SIG-M5 (cell line): Measurements from ENCODE around the gene CSAG3.
"Not testable (repeated sequence)": the region's sequence is repeated elsewhere in the genome, so short reads cannot be mapped to it uniquely, and the experiment has no call there.

Experiments
- DNase-seq: peaks from one replicate; lab custom pipeline; 2025; lab: John Stamatoyannopoulos, UW

The CSAG3 gene

GRCh38 chrX:152758918-152759317 is at the start of gene CSAG3:
Gene CSAG3, plus strand, starts transcription at chrX:152759218.
- DNase-seq = not testable (repeated sequence)

- DNase-seq = not testable (repeated sequence)
Measured at GRCh38 chrX:152713195-152713594, 45.8 kb upstream of the CSAG3 start.

GRCh38 chrX:152713815-152714787 is 44.9 kb upstream of the CSAG3 start, which contains the start of gene MAGEA2B:
Gene MAGEA2B, plus strand, starts transcription at chrX:152714628. Its CDS starts 2,479 bp downstream, at chrX:152717107.
- DNase-seq = not testable (repeated sequence)

GRCh38 chrX:152725409-152725808 is 33.6 kb upstream of the CSAG3 start:
- no peak for DNase-seq

- DNase-seq = no peak
Measured at GRCh38 chrX:152733261-152733975, 25.6 kb upstream of the CSAG3 start, which contains the start of the genes CSAG1 and MAGEA12. Gene CSAG1, minus strand, starts transcription at chrX:152733721. Its CDS starts 1,261 bp downstream, at chrX:152732460. Gene MAGEA12, plus strand, starts transcription at chrX:152733757. Its CDS starts 2,405 bp downstream, at chrX:152736162.

GRCh38 chrX:152734143-152734858 is 24.7 kb upstream of the CSAG3 start:
- not testable (repeated sequence) for DNase-seq

DNA sequence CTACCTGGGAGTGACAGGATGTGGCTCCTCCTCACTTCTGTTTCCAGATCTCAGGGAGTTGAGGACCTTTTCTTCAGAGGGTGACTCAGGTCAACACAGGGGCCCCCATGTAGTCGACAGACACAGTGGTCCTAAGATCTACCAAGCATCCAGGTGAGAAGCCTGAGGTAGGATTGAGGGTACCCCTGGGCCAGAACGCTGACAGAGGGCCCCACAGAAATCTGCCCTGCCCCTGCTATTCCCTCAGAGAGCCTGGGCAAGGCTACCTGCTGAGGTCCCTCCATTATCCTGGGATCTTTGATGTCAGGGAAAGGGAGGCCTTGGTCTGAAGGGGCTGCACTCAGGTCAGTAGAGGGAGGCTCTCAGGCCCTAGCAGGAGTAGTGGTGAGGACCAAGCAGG is 23.9 kb upstream of the CSAG3 start:
- DNase-seq = no peak

DNA sequence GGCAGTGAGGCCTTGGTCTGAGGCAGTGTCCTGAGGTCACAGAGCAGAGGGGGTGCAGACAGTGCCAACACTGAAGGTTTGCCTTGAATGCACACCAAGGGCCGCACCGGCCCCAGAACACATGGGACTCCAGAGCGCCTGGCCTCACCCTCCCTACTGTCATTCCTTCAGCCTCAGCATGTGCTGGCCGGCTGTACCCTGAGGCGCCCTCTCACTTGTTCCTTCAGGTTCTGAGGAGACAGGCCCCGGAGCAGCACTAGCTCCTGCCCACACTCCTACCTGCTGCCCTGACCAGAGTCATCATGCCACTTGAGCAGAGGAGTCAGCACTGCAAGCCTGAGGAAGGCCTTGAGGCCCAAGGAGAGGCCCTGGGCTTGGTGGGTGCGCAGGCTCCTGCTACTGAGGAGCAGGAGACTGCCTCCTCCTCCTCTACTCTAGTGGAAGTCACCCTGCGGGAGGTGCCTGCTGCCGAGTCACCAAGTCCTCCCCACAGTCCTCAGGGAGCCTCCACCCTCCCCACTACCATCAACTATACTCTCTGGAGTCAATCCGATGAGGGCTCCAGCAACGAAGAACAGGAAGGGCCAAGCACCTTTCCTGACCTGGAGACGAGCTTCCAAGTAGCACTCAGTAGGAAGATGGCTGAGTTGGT is 23.0 kb upstream of the CSAG3 start:
- no peak for DNase-seq

DNA sequence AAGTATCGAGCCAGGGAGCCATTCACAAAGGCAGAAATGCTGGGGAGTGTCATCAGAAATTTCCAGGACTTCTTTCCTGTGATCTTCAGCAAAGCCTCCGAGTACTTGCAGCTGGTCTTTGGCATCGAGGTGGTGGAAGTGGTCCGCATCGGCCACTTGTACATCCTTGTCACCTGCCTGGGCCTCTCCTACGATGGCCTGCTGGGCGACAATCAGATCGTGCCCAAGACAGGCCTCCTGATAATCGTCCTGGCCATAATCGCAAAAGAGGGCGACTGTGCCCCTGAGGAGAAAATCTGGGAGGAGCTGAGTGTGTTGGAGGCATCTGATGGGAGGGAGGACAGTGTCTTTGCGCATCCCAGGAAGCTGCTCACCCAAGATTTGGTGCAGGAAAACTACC is 22.5 kb upstream of the CSAG3 start:
- not testable (repeated sequence) for DNase-seq

DNA sequence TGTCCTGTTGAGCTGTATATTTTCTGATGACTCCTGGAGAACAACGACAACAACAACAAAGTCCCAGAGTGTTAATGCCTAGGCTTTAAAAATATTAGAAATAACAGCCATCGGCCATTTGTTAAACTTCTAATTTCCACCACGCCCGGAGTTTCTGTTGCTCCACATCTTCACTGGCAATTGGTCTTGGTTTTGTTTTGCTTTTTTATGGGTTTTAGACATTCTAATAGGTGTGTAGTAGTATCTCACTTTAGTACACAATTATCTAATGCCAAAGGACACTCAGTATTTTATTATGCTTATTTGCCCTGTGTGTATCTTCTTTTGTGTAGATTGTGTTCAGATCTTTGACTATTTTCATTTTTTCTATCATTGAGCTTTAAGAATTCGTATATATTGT is 20.5 kb upstream of the CSAG3 start:
- DNase-seq = no peak

- DNase-seq = not testable (repeated sequence)
Measured at GRCh38 chrX:152753686-152754650, 5.0 kb upstream of the CSAG3 start, which contains the start of gene MAGEA2. Gene MAGEA2, minus strand, starts transcription at chrX:152753842. Its CDS starts 2,479 bp downstream, at chrX:152751363.

DNA sequence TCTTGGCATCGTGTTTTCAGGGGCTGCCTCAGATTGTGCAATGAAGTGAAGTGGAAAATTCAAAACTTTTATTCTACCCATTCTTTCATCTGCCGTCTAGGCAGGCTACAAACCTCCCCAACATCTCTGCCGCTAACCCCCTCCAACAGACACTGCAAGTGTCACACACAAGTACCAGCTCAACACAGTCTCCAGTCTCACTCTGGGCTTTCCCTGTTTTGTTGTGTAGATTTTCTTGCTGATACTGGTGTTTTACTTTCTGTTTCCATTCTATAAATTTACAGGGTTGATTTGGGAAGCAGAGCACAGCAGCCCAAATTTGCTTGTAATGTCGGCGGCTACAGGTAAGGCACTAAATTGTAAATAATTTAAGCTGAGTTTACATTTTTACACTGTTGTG is 4.1 kb upstream of the CSAG3 start:
- DNase-seq = not testable (repeated sequence)

DNA sequence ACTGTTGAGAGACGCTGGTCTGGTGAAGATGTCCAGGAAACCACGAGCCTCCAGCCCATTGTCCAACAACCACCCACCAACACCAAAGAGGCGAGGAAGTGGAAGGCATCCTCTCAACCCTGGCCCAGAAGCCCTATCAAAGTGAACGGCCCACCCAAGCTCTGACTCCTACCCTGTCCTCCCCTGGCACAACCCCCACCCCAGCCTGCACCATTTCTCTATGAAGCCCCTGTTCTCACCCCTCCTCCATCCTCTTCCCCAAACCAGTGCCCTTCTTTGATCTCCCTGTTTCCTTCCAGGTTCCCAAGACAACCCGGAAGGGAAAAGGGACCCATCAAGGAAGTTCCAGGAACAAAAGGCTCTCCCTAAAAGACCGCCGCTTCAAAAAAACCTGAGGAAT is 526 bp downstream of the CSAG3 start:
- DNase-seq = not testable (repeated sequence)

GRCh38 chrX:152761582-152761981 is 2.6 kb downstream of the CSAG3 start:
- DNase-seq = not testable (repeated sequence)

- not testable (repeated sequence) for DNase-seq
Measured at GRCh38 chrX:152766562-152766961, 7.5 kb downstream of the CSAG3 start.

- DNase-seq = not testable (repeated sequence)
Measured at GRCh38 chrX:152769549-152770289, 10.7 kb downstream of the CSAG3 start, which contains the start of gene MAGEA6. Gene MAGEA6, minus strand, starts transcription at chrX:152769689. Its CDS starts 2,039 bp downstream, at chrX:152767650.

GRCh38 chrX:152787062-152787461 is 28.0 kb downstream of the CSAG3 start:
- not testable (repeated sequence) for DNase-seq

DNA sequence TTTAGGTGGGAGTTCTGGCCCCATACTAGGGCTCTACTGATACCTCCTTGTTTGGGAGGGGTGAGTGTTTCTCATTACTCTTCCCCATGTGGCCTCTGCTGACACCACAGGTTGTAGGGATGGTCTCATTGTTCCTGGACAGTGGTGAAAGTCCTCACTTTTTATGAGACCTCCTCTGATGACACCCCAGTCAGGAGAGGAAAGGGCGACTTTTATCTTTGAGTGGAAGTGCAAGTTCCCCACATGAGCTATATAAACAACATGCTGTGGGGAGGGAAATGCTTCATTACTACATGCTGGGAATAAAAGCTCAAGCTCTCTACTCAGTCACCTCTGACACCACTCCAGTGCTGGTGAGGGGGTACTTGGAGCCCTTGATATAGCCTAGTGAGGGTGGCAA is 39.9 kb downstream of the CSAG3 start:
- no peak for DNase-seq

GRCh38 chrX:152806035-152806434 is 47.0 kb downstream of the CSAG3 start:
- DNase-seq = no peak
